Common myeloid progenitor, CD34-positive (primary cell): Measurements from ENCODE around the gene GCN1. TPM values are rescaled to one million over a fixed set of nuclear protein-coding genes. Genes with fewer than 3 reads are reported as not detected.
A peak's percentile ranks its signal among the peaks of the same experiment; 100 is the strongest.

Source experiments
- CTCF ChIA-PET: fragments of 350-600 bp; sonication (Branson Sonifier 250); formaldehyde crosslinking; loops from one replicate; lab custom pipeline; 2021; ENCODE audit warnings: antibody characterized with exemption; lab: Charles Lee
- POLR2A ChIA-PET: fragments of 350-600 bp; sonication (Branson Sonifier 250); formaldehyde crosslinking; loops from one replicate; lab custom pipeline; 2021; ENCODE audit warnings: antibody characterized with exemption; lab: Charles Lee
- DNase-seq, 3 donors: peaks; one replicate each; pipeline versions ENCODE4 v3.0.0 to v3.0.0-alpha.2; 2013
- H3K27ac ChIP-seq, 2 experiments: 1 replicate in 1 of 2; 2 replicates in 1 of 2; pipeline ENCODE4 v1.7.0; 2013; ENCODE audit warnings: inconsistent platforms in 2 of 2, low read length in 2 of 2, mild to moderate bottlenecking in 2 of 2, low read depth in 1 of 2, moderate library complexity in 1 of 2; ENCODE audit not compliant: severe bottlenecking in 2 of 2, insufficient read depth in 1 of 2, poor library complexity in 1 of 2
- H3K27me3 ChIP-seq, 5 experiments: replicated peaks in 2 of 5; 1 replicate in 3 of 5; 2 replicates in 2 of 5; pipeline versions ENCODE4 v1.6.1 to v1.7.0; 2013; ENCODE audit warnings: low read length in 4 of 5, mild to moderate bottlenecking in 2 of 5, moderate library complexity in 2 of 5, inconsistent platforms in 1 of 5; ENCODE audit not compliant: insufficient read depth in 5 of 5, control insufficient read depth in 4 of 5
- H3K36me3 ChIP-seq, 4 experiments: 1 replicate in 2 of 4; 2 replicates in 2 of 4; pipeline versions ENCODE4 v1.6.1 to v1.7.0; 2013; ENCODE audit warnings: low read length in 3 of 4, control low read depth in 1 of 4, mild to moderate bottlenecking in 1 of 4; ENCODE audit not compliant: control insufficient read depth in 4 of 4, insufficient read depth in 4 of 4
- H3K4me1 ChIP-seq, 4 experiments: 1 replicate in 3 of 4; 2 replicates in 1 of 4; pipeline versions ENCODE4 v1.6.1 to v1.7.1; 2013; ENCODE audit warnings: low read length in 3 of 4, mild to moderate bottlenecking in 3 of 4, control low read depth in 1 of 4, inconsistent platforms in 1 of 4, moderate library complexity in 1 of 4; ENCODE audit not compliant: control insufficient read depth in 4 of 4, insufficient read depth in 4 of 4; ENCODE audit errors: control extremely low read depth in 1 of 4
- H3K4me3 ChIP-seq, 7 experiments: 1 replicate in 4 of 7; 2 replicates in 3 of 7; pipeline versions ENCODE4 v1.5.1 to v1.7.0; 2013; ENCODE audit warnings: mild to moderate bottlenecking in 7 of 7, low read length in 6 of 7, moderate library complexity in 6 of 7, inconsistent platforms in 2 of 7, low read depth in 2 of 7, control low read depth in 1 of 7; ENCODE audit not compliant: insufficient read depth in 4 of 7, control insufficient read depth in 1 of 7; ENCODE audit errors: extremely low read depth in 1 of 7
- H3K9me3 ChIP-seq, 5 experiments: 1 replicate in 4 of 5; 2 replicates in 1 of 5; pipeline versions ENCODE4 v1.6.1 to v1.7.1; 2013; ENCODE audit warnings: low read length in 4 of 5, mild to moderate bottlenecking in 2 of 5, inconsistent platforms in 1 of 5, low read depth in 1 of 5, moderate library complexity in 1 of 5; ENCODE audit not compliant: control insufficient read depth in 4 of 5, insufficient read depth in 2 of 5; ENCODE audit errors: control extremely low read depth in 1 of 5
- WGBS: methylation state at CpG from one replicate; pipeline ENCODE4 v1.1.5; 2013; ENCODE audit not compliant: insufficient coverage; 5-methylcytosine and 5-hydroxymethylcytosine counted together
- polyA plus RNA-seq: library from polyadenylated mRNA; unstranded; fragments of 120-200 nt; gene quantifications from one replicate; pipeline ENCODE4 v1.2.1, GENCODE V29; 2013

The GCN1 gene, protein sequence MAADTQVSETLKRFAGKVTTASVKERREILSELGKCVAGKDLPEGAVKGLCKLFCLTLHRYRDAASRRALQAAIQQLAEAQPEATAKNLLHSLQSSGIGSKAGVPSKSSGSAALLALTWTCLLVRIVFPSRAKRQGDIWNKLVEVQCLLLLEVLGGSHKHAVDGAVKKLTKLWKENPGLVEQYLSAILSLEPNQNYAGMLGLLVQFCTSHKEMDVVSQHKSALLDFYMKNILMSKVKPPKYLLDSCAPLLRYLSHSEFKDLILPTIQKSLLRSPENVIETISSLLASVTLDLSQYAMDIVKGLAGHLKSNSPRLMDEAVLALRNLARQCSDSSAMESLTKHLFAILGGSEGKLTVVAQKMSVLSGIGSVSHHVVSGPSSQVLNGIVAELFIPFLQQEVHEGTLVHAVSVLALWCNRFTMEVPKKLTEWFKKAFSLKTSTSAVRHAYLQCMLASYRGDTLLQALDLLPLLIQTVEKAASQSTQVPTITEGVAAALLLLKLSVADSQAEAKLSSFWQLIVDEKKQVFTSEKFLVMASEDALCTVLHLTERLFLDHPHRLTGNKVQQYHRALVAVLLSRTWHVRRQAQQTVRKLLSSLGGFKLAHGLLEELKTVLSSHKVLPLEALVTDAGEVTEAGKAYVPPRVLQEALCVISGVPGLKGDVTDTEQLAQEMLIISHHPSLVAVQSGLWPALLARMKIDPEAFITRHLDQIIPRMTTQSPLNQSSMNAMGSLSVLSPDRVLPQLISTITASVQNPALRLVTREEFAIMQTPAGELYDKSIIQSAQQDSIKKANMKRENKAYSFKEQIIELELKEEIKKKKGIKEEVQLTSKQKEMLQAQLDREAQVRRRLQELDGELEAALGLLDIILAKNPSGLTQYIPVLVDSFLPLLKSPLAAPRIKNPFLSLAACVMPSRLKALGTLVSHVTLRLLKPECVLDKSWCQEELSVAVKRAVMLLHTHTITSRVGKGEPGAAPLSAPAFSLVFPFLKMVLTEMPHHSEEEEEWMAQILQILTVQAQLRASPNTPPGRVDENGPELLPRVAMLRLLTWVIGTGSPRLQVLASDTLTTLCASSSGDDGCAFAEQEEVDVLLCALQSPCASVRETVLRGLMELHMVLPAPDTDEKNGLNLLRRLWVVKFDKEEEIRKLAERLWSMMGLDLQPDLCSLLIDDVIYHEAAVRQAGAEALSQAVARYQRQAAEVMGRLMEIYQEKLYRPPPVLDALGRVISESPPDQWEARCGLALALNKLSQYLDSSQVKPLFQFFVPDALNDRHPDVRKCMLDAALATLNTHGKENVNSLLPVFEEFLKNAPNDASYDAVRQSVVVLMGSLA (N-terminal part only)
- polyA plus RNA-seq, result 30.2 TPM

DNA sequence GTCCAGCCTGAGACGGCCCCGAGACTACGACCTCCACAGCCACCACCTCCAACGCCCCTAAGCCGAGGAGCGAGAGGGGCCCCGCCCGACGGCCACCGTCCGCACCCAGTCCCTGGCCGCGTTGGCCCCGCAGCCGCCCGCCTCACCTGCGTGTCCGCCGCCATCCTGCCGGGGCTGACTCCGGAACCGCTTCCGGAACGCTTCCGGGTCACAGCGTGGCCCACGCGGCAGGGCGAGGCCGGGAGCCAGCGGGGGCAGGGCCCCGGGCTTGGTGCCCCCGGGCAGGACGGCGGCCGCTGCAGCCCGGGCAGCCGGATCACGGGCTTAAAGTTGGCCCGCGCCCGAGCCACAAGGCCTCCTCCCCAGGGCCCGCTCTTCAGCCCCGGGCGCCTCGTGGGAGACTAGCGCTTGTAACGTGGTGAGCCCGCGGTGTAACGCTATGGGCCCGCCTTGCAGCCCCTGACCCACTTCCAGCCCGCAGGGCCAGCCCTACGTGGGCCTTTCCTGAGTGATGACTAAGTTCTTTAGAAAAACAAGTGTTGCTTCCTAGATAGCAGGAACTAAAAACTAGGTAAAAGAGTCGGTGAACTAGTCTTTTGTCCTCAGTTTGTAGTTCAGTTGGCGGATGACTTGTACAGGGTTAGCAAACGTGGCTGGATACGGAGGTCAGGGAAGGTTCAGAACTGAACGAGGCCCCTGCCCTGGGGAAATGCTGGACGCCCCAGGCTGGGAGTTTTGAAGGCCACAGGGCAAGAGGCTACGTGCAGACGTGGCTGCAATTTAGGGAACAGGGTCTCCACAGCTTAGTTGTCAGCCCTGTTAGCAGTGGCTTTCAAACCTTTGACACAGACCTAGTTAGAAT lies at the start of gene GCN1:
GCN1 (minus strand) TSS at position 182 of the 862 bp plus-strand sequence; CDS start at position 164, 18 bp downstream.
- CTCF ChIA-PET, result no interaction called here
- Histone ChIP-seq H3K9me3 (no peaks in the 10 kb centered on the region), H3K27me3 (no peaks in the 10 kb centered on the region), H3K4me3 (peak within 1 kb of the TSS; percentile 71 to 95 (median 89)), H3K36me3 (peaks cover 6 to 55% (median 36%) of the 10 kb centered on the region in 4 experiments), H3K4me1 (peaks cover 14 to 53% (median 31%) of the 10 kb centered on the region in 4 experiments), H3K27ac (peak within 1 kb of the TSS; percentile 64 to 89)
- 2% methylated on average over 54 of the region's 62 CpGs for WGBS
- DNase-seq, result peak; percentile 70 to 81 (median 78)
- POLR2A ChIA-PET, result interaction anchor here (1.7 kb wide), 1 partner anchor 97 kb away, joined by 8 read pairs; the partner anchor contains the start of gene RNU4-2

DNA sequence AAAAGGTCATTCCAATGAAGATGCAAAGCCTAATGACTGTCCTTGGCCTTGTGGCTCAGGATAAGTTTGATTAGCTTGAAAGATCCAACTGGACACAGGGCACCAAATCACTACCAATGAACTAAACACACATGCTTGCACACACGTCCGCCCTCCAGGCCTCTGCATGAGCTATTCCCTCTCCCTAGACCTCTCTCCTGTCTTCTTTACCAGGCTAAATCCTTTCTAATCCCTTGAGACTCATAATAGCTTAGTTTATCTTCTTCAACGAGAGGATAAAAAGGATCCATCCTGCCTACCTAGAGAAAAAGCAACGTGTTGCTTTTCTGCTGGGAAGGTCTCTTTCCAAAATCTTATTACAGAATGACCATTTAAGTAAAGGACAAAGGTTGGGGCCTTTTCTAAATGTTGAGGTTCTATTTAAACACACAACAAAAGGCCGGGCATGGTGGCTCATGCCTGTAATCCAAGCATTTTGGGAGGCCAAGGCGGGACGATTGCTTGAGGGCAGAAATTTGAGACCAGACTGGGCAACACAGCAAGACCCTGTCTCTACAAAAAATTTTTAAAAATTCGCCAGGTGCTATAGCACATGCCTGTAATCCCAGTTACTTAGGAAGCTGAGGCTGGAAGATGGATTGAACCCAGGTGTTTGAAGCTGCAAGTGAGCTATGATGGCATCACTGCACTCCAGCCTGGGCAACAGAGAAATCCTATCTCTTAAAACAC lies 48.6 kb upstream of the GCN1 start:
- Histone ChIP-seq H3K27ac (no peak overlapping the region), H3K9me3 (no peaks in the 10 kb centered on the region), H3K36me3 (no peaks in the 10 kb centered on the region), H3K4me3 (no peak overlapping the region), H3K27me3 (no peaks in the 10 kb centered on the region), H3K4me1 (peaks cover 7 to 61% (median 37%) of the 10 kb centered on the region in 4 experiments)
- no peak for DNase-seq
- CTCF ChIA-PET, result interaction anchor here (0.7 to 43.0 kb wide), 3 partner anchors 15 to 236 kb away, joined by 3 to 879 read pairs (median 425); partner anchors contain the start of gene PXN
- POLR2A ChIA-PET, result interaction anchor here (0.6 to 1.6 kb wide), 3 partner anchors 10 to 49 kb away, joined by 3 to 6 read pairs (median 4); partner anchors contain the start of gene RNU4-2
- WGBS, result 95% methylated on average over 7 of the region's 8 CpGs

DNA sequence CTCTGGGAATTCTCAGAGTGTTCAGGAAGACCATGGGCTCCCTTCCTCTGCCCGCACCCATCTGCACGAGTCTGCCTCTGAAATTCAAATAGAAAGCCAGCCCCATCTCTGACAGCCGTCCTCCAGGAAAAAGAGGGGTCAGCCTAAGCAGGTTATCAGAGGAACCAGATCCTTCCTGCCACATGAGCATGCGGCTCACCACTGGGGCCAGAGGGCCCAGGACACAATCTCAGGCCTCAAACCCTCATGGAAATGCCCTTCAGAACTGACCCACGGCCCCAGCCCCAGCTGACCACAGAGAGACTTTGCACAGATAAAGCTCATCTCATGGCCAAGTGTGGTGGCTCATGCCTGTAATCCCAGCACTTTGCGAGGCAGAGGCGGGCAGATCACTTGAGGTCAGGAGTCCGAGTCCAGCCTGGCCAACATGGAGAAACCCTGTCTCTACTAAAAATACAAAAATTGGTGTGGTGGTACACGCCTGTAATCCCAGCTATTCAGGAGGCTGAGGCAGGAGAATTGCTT lies 47.8 kb upstream of the GCN1 start:
- H3K27ac ChIP-seq, result no peak overlapping the region
- peak in 1 of 3 donors; percentile 48 for DNase-seq
- 22% methylated on average over 6 of the region's 9 CpGs for WGBS
- peaks cover 9 to 64% (median 44%) of the 10 kb centered on the region in 4 experiments for H3K4me1 ChIP-seq
- POLR2A ChIA-PET, result interaction anchor here (1.4 to 1.6 kb wide), 2 partner anchors 9 to 50 kb away, joined by 3 to 6 read pairs; partner anchors contain the start of gene RNU4-2
- CTCF ChIA-PET, result interaction anchor here (0.7 to 43.0 kb wide), 3 partner anchors 16 to 237 kb away, joined by 3 to 879 read pairs (median 425); partner anchors contain the start of gene PXN
- no peaks in the 10 kb centered on the region for H3K27me3 ChIP-seq
- peak overlapping the region in 1 of 7 experiments; percentile 33 for H3K4me3 ChIP-seq
- H3K9me3 ChIP-seq, result no peaks in the 10 kb centered on the region
- H3K36me3 ChIP-seq, result no peaks in the 10 kb centered on the region

DNA sequence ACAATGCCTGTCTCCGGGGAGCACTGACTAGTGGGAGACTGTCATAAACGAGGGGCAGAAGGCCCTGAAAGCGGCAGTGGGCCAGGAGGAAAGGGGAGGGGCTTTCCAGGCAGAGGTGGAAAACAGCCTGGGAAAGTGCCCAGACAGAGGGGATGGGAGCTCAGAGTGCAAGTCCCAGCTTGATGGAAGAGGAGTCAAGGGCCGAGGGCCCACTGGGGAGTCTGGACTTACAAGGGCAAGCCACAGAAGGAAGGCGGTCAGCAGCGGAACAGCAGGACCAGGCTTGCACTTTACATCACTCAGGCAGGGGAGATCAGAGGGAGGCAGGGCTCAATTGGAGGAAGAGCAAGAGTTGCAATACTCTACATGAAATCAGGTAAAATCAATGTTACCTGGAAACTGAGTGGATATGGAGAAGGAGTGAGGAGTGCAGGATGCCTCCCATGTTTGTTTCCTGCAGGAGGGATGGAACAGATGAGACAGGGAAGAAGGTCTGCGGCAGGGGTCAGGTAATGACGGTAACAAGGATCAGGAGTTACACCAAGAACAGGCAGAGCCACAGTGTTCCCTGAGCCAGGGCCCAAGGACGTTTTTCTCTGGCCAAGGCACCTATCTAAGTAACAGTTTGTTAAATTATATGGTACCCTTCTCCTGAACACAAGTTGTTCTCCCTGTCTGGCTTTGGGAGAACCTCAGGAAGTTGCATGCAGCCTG lies 47.2 kb upstream of the GCN1 start:
- CTCF ChIA-PET, result interaction anchor here (24.2 to 43.0 kb wide), 2 partner anchors 17 kb away, joined by 425 to 879 read pairs; partner anchors contain the start of gene PXN
- H3K4me3 ChIP-seq, result peak overlapping the region in 1 of 7 experiments; percentile 33
- 84% methylated on average over 8 of the region's 9 CpGs for WGBS

DNA sequence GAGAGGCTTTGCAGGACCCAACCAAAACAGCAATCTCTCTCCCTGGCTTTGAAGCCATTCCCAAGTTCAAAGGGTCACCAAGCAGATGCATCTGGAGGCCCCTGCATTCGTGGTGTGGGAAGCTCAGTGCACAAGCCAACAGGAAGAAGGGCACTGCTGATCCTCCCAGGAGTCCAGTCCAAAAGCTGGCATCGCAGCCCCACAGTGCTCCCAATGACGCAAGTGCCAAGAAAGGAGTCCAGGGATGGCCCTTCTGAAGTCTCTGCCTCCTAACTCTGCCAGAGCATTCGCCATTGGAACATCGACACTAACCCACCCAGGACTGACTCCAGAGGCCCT lies 45.9 kb upstream of the GCN1 start:
- Histone ChIP-seq H3K9me3 (no peaks in the 10 kb centered on the region), H3K4me3 (no peak overlapping the region), H3K27ac (no peak overlapping the region), H3K36me3 (no peaks in the 10 kb centered on the region), H3K27me3 (no peaks in the 10 kb centered on the region), H3K4me1 (peaks cover 9 to 80% (median 59%) of the 10 kb centered on the region in 4 experiments)
- POLR2A ChIA-PET, result interaction anchor here (1.4 kb wide), 1 partner anchor 52 kb away, joined by 6 read pairs; the partner anchor contains the start of gene RNU4-2
- CTCF ChIA-PET, result interaction anchor here (0.6 to 43.0 kb wide), 5 partner anchors 16 to 84 kb away, joined by 3 to 879 read pairs (median 4); partner anchors contain the start of gene PXN
- no peak for DNase-seq
- 95% methylated on average over 5 of the region's 5 CpGs for WGBS

More for the DNA sequence above, 47.2 kb upstream of the GCN1 start:
- POLR2A ChIA-PET, result no interaction called here
- H3K4me1 ChIP-seq, result peaks cover 9 to 68% (median 51%) of the 10 kb centered on the region in 4 experiments
- H3K9me3 ChIP-seq, result no peaks in the 10 kb centered on the region
- H3K27ac ChIP-seq, result no peak overlapping the region
- no peak for DNase-seq
- H3K27me3 ChIP-seq, result no peaks in the 10 kb centered on the region
- H3K36me3 ChIP-seq, result no peaks in the 10 kb centered on the region
